Dermis blood vessel endothelial cell (primary cell): ENCODE results near the gene DBR1. TPM values are rescaled to one million over a fixed set of nuclear protein-coding genes. Genes with fewer than 3 reads are reported as not detected.
A peak's percentile ranks its signal among the peaks of the same experiment; 100 is the strongest.
"Not testable (repeated sequence)": the region's sequence is repeated elsewhere in the genome, so short reads cannot be mapped to it uniquely, and the experiment has no call there.

ENCODE experiments used
- DNase-seq: peaks from one replicate; pipeline ENCODE4 v3.0.0; 2010
- total RNA-seq: library from RNA; depleted of rRNA; stranded (reverse); fragments of >200 nt; gene quantifications from 2 replicates; pipeline ENCODE4 v1.2.3, GENCODE V29; 2014

Gene DBR1
- total RNA-seq, 1 donor from 2014 or later = 16.0 TPM

DNA sequence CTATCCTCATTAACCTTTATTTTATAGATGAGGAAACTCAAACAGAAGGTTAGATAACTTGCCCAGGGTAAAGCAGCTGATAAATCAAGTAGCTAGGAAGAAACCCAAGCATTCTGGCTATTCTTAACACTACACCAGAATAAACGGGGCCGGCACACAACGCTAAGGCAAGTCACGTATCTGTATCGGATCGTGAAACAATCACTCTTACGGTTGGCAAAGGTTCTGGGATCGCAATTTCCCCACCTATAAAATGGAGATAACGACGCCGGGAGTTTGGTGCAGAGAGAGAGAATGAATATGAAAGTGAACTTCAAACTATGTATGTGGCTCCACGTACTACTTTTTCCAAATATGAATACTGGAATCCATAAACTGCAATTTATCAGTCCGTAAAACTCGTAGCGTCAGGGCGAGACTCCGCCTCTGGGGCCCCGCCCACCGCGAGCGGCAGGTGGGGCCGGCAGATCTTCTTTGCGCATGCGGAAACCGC lies 12.1 kb upstream of the DBR1 start:
- DNase-seq = peak; percentile 94

- DNase-seq = peak; percentile 12
Measured at GRCh38 chr3:138186221-138186620, 11.5 kb upstream of the DBR1 start.

DNA sequence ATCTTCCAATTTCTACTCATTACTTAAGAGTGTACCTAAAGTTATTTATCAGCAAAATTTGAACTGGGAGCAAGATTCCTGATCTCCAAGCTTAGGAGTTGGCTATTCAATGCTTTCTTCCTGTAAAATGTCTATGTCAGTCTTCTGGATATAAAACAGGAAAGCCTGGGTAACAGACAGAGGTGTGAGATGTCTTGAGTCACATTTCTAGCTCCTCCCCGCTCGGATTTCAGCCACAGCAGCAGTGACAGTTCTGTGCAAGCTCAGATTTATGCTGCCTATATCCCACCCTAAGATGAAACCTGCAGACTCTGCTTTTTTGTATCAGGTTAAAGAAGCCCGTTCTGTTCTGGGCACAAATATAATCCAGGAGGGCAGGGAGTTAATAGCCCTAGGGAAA lies 10.3 kb upstream of the DBR1 start:
- DNase-seq = peak; percentile 6

DNA sequence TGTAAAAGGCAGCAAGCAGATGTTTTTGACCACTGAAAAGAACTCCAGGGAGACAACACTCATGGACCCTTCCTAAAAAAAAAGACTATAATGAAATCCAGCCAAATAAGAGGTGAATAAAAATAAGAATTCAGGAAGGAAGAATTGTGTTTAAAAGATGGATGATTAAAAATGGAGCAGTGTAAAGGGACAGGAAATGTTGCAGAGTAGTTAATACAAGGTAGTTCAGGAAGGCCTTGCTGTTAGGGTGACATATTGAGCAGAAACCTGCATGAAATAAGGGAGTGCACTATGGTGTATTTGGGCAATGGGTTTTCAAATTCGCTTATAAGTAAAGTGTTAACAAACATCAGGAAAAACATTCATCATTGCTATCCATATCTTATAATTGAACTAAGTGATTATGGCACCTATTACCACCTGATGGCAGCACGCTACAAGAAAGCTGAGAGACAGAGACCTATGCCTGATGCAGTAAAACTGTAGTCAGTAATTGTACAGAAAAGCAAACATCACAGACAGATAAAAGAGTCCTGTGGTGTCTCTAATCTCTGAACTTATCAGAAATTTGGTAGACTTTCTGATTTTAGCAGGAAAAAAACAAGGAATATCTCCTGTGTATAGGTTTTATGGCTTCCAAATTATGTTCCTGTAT lies 5.8 kb upstream of the DBR1 start:
- peak; percentile 69 for DNase-seq

- no peak for DNase-seq
Measured at GRCh38 chr3:138173769-138174420, 826 bp downstream of the DBR1 start.

DNA sequence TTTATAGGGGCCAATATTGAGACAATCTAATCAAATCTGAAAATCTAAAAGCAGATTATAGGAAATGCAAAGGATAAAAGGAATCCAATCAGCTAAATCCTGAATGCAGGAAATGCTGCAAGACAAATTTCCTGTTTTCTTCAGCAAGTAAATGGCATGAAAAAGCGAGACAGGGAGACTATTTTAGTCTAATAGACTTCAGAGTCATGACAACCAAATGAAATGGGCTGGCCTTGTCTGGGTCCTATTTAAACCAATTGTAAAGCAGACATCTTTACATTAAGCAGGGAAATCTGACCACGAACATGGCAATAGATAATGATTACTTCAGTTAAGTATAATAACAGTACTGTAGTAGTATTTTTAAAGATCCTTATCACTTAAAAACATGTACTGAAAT lies 2.1 kb downstream of the DBR1 start:
- DNase-seq = peak; percentile 10

- DNase-seq = no peak
Measured at GRCh38 chr3:138165061-138165460, 9.7 kb downstream of the DBR1 start.

DNA sequence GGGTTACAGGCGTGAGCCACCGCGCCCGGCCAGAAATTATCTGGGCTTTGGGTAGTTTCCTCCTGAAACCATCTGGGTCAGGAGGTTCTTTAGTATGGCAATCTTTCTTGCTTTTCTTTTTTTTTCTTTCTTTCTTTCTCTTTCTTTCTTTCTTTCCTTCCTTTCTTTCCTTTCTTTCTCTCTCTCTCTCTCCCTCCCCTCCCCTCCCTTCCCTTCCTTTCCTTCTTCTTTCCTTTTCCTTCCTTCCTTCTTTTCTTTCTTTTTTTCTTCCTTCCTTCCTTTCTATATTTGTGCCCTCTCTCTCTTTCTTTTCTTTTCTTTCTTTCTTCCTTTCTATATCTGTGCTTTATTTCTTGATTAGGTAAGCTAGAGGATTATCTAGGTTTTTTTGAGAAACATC lies 17.0 kb downstream of the DBR1 start:
- DNase-seq = no peak

DNA sequence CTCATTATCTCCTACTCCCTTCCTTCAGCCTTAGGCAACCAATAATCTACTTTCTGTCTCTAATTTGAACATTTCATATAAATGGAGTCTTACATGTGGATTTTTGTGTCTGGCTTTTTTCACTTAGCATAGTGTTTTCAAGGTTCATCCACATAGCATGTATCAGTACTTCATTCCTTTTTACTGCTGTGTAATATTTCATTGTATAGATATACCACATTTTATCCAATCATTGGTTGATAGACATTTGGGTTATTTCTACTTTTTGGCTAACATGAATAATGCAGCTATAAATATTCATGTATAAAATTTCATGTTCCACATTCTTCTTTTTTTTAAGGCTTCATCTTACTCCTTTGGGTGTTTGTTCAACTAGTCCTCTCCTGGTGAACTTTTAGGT lies 20.2 kb downstream of the DBR1 start:
- DNase-seq = no peak

- DNase-seq = no peak
Measured at GRCh38 chr3:138148503-138148902, 26.2 kb downstream of the DBR1 start.

GRCh38 chr3:138142181-138142580 lies 32.5 kb downstream of the DBR1 start:
- not testable (repeated sequence) for DNase-seq

DNA sequence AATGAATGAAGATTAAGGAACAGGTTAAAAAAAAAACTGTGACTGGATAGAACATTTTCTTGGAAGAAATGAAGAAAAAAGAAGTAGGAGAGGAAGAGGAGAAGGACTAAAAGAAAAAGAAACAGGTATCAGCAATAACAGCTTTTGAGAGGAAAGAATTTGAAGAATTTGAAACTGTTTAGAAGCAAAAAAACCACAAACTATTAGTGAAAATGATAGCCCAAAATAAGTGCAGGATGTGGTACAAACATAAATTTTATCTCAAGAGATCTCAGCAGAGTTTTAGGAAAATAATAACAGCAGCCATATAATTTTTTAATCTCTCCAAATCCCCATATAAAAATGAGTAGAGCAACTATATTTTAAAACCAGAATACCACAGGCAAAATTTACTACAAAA lies 33.8 kb downstream of the DBR1 start:
- no peak for DNase-seq

DNA sequence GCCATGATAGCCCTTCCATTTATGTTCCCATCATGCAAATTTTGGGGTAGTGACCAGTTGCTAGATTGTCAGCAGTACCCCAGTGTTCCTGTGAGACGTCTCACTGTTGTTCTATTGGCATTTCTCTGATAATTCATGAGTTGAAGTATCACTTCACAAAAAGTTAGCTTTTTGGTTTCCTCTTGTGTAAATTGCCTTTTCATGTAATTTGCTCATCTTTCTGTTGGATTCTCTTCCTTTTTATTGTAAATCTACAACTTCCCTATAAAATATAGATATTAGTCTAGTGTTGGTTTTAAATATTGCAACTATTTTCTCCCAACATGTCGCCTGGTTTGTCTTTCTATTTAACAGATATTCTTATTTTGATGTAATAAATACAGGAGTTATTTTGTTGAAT lies 35.0 kb downstream of the DBR1 start:
- no peak for DNase-seq

- no peak for DNase-seq
Measured at GRCh38 chr3:138137861-138138260, 36.9 kb downstream of the DBR1 start.

DNA sequence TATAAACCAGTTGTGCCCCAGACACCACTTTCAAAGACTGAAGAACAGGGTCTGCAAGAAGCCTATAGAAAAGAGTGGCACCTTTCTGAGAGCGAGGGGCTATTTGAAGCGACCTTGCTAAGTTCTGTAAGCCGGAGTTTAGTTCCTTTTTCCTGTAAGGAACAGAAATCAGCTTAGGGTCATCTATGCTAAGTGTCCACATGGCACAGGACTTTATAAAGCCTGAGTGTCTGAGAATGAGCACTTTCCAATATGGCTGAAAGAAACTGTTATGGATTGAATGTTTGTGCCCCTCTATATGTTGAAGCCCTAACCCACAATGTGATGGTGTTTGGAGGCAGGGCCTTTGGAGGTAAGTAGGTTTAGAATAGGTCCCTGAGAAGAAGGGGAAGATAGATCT lies 38.5 kb downstream of the DBR1 start:
- no peak for DNase-seq

- DNase-seq = no peak
Measured at GRCh38 chr3:138135833-138136194, 38.9 kb downstream of the DBR1 start.

DNA sequence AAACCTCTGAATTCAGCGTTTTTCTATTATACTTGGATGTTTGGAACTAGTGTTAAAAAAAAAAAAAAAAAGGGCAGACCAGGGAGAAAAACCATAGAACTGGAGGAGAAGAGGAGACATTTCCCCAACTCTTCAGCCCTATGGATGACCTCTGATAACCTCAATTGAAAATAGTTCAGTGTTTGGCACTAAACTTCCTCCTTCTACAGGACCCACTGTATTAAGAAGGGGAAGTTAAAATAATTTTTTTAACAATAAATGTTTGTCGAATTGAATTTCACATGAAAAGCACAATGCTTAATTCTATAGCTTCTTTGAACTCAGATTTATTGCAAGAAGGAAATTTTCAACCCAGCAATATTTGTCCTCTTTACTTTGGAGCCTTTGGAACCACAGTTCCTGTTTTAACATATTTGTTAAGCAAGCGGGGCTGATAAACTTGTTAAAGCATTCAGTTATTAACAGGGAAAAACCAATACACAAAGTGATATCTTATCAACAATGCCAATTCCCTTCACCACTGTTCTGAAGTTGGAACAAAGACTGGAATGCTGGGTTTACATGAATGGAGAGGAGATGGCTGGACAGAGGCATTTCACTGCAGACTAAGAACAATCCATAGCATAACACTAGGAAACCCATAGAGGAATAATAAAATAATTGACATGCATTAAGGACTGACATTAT lies 39.4 kb downstream of the DBR1 start:
- DNase-seq = no peak

GRCh38 chr3:138132239-138132638 lies 42.5 kb downstream of the DBR1 start, which contains the start of gene A4GNT:
Gene A4GNT, minus strand, starts transcription at chr3:138132390. Its CDS starts 1,134 bp downstream, at chr3:138131256.
- no peak for DNase-seq

- DNase-seq = no peak
Measured at GRCh38 chr3:138127636-138128365, 46.9 kb downstream of the DBR1 start.

- DNase-seq = no peak
Measured at GRCh38 chr3:138125548-138126221, 49.0 kb downstream of the DBR1 start.

- DNase-seq = no peak
Measured at GRCh38 chr3:138124706-138125355, 49.9 kb downstream of the DBR1 start.

GRCh38 chr3:138124188-138124587 lies 50.5 kb downstream of the DBR1 start:
- DNase-seq = no peak
